Measurements from ENCODE around the gene KCNH1.
"Not testable (repeated sequence)": the region's sequence is repeated elsewhere in the genome, so short reads cannot be mapped to it uniquely, and the experiment has no call there.

Gene KCNH1

GRCh38 chr1:211007830-211008229, 126.1 kb downstream of the KCNH1 start:
- POLR2A ChIA-PET, result no interaction called here
- no peaks in the 10 kb centered on the region for H3K9me3 ChIP-seq (ENCODE audit: control insufficient read depth, insufficient read depth, low read depth, low read length)
- no peak overlapping the region for H3K27ac ChIP-seq (ENCODE audit: extremely low read depth, low read depth, low read length)
- CTCF ChIA-PET, result no interaction called here
- no peaks in the 10 kb centered on the region for H3K4me1 ChIP-seq (ENCODE audit: control insufficient read depth, insufficient read depth, low read length)
- H3K36me3 ChIP-seq (ENCODE audit: control insufficient read depth in 2 of 2, insufficient read depth in 1 of 2, low read length in 2 of 2), result no peaks in the 10 kb centered on the region
- no peak overlapping the region for H3K4me3 ChIP-seq (ENCODE audit: low read depth, low read length)
- TF ChIP-seq, protein P1, sequence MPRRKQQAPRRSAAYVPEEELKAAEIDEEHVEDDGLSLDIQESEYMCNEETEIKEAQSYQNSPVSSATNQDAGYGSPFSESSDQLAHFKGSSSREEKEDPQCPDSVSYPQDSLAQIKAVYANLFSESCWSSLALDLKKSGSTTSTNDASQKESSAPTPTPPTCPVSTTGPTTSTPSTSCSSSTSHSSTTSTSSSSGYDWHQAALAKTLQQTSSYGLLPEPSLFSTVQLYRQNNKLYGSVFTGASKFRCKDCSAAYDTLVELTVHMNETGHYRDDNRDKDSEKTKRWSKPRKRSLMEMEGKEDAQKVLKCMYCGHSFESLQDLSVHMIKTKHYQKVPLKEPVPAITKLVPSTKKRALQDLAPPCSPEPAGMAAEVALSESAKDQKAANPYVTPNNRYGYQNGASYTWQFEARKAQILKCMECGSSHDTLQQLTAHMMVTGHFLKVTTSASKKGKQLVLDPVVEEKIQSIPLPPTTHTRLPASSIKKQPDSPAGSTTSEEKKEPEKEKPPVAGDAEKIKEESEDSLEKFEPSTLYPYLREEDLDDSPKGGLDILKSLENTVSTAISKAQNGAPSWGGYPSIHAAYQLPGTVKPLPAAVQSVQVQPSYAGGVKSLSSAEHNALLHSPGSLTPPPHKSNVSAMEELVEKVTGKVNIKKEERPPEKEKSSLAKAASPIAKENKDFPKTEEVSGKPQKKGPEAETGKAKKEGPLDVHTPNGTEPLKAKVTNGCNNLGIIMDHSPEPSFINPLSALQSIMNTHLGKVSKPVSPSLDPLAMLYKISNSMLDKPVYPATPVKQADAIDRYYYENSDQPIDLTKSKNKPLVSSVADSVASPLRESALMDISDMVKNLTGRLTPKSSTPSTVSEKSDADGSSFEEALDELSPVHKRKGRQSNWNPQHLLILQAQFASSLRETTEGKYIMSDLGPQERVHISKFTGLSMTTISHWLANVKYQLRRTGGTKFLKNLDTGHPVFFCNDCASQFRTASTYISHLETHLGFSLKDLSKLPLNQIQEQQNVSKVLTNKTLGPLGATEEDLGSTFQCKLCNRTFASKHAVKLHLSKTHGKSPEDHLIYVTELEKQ (tag by site-specific recombination; IDR thresholded peaks at IDR 0.05; ENCODE audit: borderline replicate concordance), result no peak
- TF ChIP-seq GLIS2 (tag by site-specific recombination; IDR thresholded peaks at IDR 0.05), result no peak
- TF ChIP-seq ZNF654 (tag by site-specific recombination; IDR thresholded peaks at IDR 0.05; ENCODE audit: low read depth), result no peak
- no peak for TF ChIP-seq ZNF169 (tag by site-specific recombination; IDR thresholded peaks at IDR 0.05)
- TF ChIP-seq, protein P2, sequence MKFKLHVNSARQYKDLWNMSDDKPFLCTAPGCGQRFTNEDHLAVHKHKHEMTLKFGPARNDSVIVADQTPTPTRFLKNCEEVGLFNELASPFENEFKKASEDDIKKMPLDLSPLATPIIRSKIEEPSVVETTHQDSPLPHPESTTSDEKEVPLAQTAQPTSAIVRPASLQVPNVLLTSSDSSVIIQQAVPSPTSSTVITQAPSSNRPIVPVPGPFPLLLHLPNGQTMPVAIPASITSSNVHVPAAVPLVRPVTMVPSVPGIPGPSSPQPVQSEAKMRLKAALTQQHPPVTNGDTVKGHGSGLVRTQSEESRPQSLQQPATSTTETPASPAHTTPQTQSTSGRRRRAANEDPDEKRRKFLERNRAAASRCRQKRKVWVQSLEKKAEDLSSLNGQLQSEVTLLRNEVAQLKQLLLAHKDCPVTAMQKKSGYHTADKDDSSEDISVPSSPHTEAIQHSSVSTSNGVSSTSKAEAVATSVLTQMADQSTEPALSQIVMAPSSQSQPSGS (tag by site-specific recombination; IDR thresholded peaks at IDR 0.05; ENCODE audit: low read depth), result no peak
- no peak for TF ChIP-seq ZNF707 (tag by site-specific recombination; IDR thresholded peaks at IDR 0.05)
- no peak for TF ChIP-seq IKZF3 (tag by site-specific recombination; IDR thresholded peaks at IDR 0.05)
- no peak for TF ChIP-seq SCRT1 (tag by site-specific recombination; IDR thresholded peaks at IDR 0.05; ENCODE audit: borderline replicate concordance)
- no peak for TF ChIP-seq ZNF837 (tag by site-specific recombination; IDR thresholded peaks at IDR 0.05)
- no peak for TF ChIP-seq ZNF138 (tag by site-specific recombination; IDR thresholded peaks at IDR 0.05; ENCODE audit: borderline replicate concordance)
- no peak for TF ChIP-seq ZBTB48 (tag by site-specific recombination; IDR thresholded peaks at IDR 0.05)
- TF ChIP-seq ELK4 (IDR thresholded peaks at IDR 0.05; ENCODE audit: borderline replicate concordance, low read depth, low read length), result no peak
- TF ChIP-seq ZNF560 (tag by site-specific recombination; IDR thresholded peaks at IDR 0.05; ENCODE audit: borderline replicate concordance), result no peak
- TF ChIP-seq ZNF776 (tag by site-specific recombination; IDR thresholded peaks at IDR 0.05; ENCODE audit: borderline replicate concordance), result no peak
- TF ChIP-seq, protein P3, sequence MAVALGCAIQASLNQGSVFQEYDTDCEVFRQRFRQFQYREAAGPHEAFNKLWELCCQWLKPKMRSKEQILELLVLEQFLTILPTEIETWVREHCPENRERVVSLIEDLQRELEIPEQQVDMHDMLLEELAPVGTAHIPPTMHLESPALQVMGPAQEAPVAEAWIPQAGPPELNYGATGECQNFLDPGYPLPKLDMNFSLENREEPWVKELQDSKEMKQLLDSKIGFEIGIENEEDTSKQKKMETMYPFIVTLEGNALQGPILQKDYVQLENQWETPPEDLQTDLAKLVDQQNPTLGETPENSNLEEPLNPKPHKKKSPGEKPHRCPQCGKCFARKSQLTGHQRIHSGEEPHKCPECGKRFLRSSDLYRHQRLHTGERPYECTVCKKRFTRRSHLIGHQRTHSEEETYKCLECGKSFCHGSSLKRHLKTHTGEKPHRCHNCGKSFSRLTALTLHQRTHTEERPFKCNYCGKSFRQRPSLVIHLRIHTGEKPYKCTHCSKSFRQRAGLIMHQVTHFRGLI (tag by site-specific recombination; IDR thresholded peaks at IDR 0.05), result no peak
- TF ChIP-seq ZNF132 (tag by site-specific recombination; IDR thresholded peaks at IDR 0.05; ENCODE audit: borderline replicate concordance), result no peak
- TF ChIP-seq ZNF423 (tag by site-specific recombination; IDR thresholded peaks at IDR 0.05), result no peak
- TF ChIP-seq ZNF202 (tag by site-specific recombination; IDR thresholded peaks at IDR 0.05; ENCODE audit: borderline replicate concordance), result no peak
- TF ChIP-seq TRIM28 (IDR thresholded peaks at IDR 0.05; ENCODE audit: borderline replicate concordance, low read length), result no peak
- TF ChIP-seq ZNF391 (tag by site-specific recombination; IDR thresholded peaks at IDR 0.05; ENCODE audit: borderline replicate concordance, low read depth), result no peak

- CTCF ChIA-PET, result not testable (repeated sequence)
Measured at GRCh38 chr1:210995931-210996330, 138.0 kb downstream of the KCNH1 start.

More at GRCh38 chr1:210995931-210996330, 138.0 kb downstream of the KCNH1 start:
- H3K4me3 ChIP-seq (ENCODE audit: low read depth, low read length); H3K27ac ChIP-seq (ENCODE audit: extremely low read depth, low read depth, low read length); H3K36me3 ChIP-seq (ENCODE audit: control insufficient read depth in 2 of 2, insufficient read depth in 1 of 2, low read length in 2 of 2); POLR2A ChIA-PET; H3K9me3 ChIP-seq (ENCODE audit: control insufficient read depth, insufficient read depth, low read depth, low read length); H3K4me1 ChIP-seq (ENCODE audit: control insufficient read depth, insufficient read depth, low read length): not testable (repeated sequence)

All from HEK293 (cell line).